Measurements from ENCODE around the gene MYO1D.
A peak's percentile ranks its signal among the peaks of the same experiment; 100 is the strongest.
"Not testable (repeated sequence)": the region's sequence is repeated elsewhere in the genome, so short reads cannot be mapped to it uniquely, and the experiment has no call there.

The MYO1D gene

GRCh38 chr17:32876417-32877163 is at the start of gene MYO1D:
TSS of gene MYO1D (minus strand) at chr17:32877124. CDS start at chr17:32876872, 252 bp downstream.
- H3K36me3 Mint-ChIP-seq, result peaks cover 4% of the 10 kb centered on the region
- no peaks in the 10 kb centered on the region for H3K9me3 Mint-ChIP-seq
- ATAC-seq (ENCODE audit: low read depth) (peak; percentile 47), DNase-seq (ENCODE audit: low spot score in 2 of 2) (peak; percentile 60 to 78)
- peaks cover 22% of the 10 kb centered on the region for H3K4me1 Mint-ChIP-seq
- peak within 1 kb of the TSS; percentile 90 for H3K4me3 Mint-ChIP-seq
- H3K27ac Mint-ChIP-seq, result peak within 1 kb of the TSS; percentile 91
- H3K27me3 Mint-ChIP-seq, result peaks cover 3% of the 10 kb centered on the region

GRCh38 chr17:32926183-32926582 is 49.3 kb upstream of the MYO1D start:
- no peaks in the 10 kb centered on the region for H3K4me1 Mint-ChIP-seq
- no peak overlapping the region for H3K27ac Mint-ChIP-seq
- no peak for ATAC-seq (ENCODE audit: low read depth)
- no peaks in the 10 kb centered on the region for H3K36me3 Mint-ChIP-seq
- no peaks in the 10 kb centered on the region for H3K9me3 Mint-ChIP-seq
- peaks cover 9% of the 10 kb centered on the region for H3K27me3 Mint-ChIP-seq
- DNase-seq (ENCODE audit: low spot score in 2 of 2), result no peak
- H3K4me3 Mint-ChIP-seq, result no peak overlapping the region

- not testable (repeated sequence) for H3K27me3 Mint-ChIP-seq; H3K4me3 Mint-ChIP-seq; DNase-seq (ENCODE audit: low spot score in 2 of 2); H3K9me3 Mint-ChIP-seq; H3K27ac Mint-ChIP-seq; H3K4me1 Mint-ChIP-seq; H3K36me3 Mint-ChIP-seq; ATAC-seq (ENCODE audit: low read depth)
Measured at GRCh38 chr17:32923905-32924304, 47.0 kb upstream of the MYO1D start.

GRCh38 chr17:32921017-32921416 is 44.1 kb upstream of the MYO1D start:
- H3K4me1 Mint-ChIP-seq, result no peaks in the 10 kb centered on the region

GRCh38 chr17:32920293-32920692 is 43.4 kb upstream of the MYO1D start:
- H3K4me3 Mint-ChIP-seq, result no peak overlapping the region
- DNase-seq (ENCODE audit: low spot score in 2 of 2) (no peak), ATAC-seq (ENCODE audit: low read depth) (no peak)
- no peaks in the 10 kb centered on the region for H3K4me1 Mint-ChIP-seq
- H3K27ac Mint-ChIP-seq, result no peak overlapping the region
- H3K27me3 Mint-ChIP-seq, result no peaks in the 10 kb centered on the region
- H3K36me3 Mint-ChIP-seq, result no peaks in the 10 kb centered on the region
- no peaks in the 10 kb centered on the region for H3K9me3 Mint-ChIP-seq

More at GRCh38 chr17:32921017-32921416, 44.1 kb upstream of the MYO1D start:
- DNase-seq (ENCODE audit: low spot score in 2 of 2) (no peak), ATAC-seq (ENCODE audit: low read depth) (no peak)
- H3K36me3 Mint-ChIP-seq, result no peaks in the 10 kb centered on the region
- H3K27me3 Mint-ChIP-seq, result no peaks in the 10 kb centered on the region
- no peak overlapping the region for H3K4me3 Mint-ChIP-seq
- no peak overlapping the region for H3K27ac Mint-ChIP-seq
- H3K9me3 Mint-ChIP-seq, result no peaks in the 10 kb centered on the region

GRCh38 chr17:32919876-32920275 is 43.0 kb upstream of the MYO1D start:
- not testable (repeated sequence) for H3K4me3 Mint-ChIP-seq; DNase-seq (ENCODE audit: low spot score in 2 of 2); H3K4me1 Mint-ChIP-seq; H3K36me3 Mint-ChIP-seq; H3K9me3 Mint-ChIP-seq; H3K27me3 Mint-ChIP-seq; H3K27ac Mint-ChIP-seq; ATAC-seq (ENCODE audit: low read depth)

GRCh38 chr17:32917842-32918241 is 40.9 kb upstream of the MYO1D start:
- peaks cover 2% of the 10 kb centered on the region for H3K9me3 Mint-ChIP-seq
- H3K27ac Mint-ChIP-seq, result no peak overlapping the region
- no peaks in the 10 kb centered on the region for H3K27me3 Mint-ChIP-seq
- H3K36me3 Mint-ChIP-seq, result no peaks in the 10 kb centered on the region
- DNase-seq (ENCODE audit: low spot score in 2 of 2) (no peak), ATAC-seq (ENCODE audit: low read depth) (no peak)
- no peak overlapping the region for H3K4me3 Mint-ChIP-seq
- H3K4me1 Mint-ChIP-seq, result no peaks in the 10 kb centered on the region

GRCh38 chr17:32917081-32917480 is 40.2 kb upstream of the MYO1D start:
- Mint-ChIP-seq H3K36me3 (no peaks in the 10 kb centered on the region), H3K27me3 (no peaks in the 10 kb centered on the region), H3K9me3 (peaks cover 2% of the 10 kb centered on the region), H3K27ac (no peak overlapping the region), H3K4me3 (no peak overlapping the region), H3K4me1 (no peaks in the 10 kb centered on the region)
- ATAC-seq (ENCODE audit: low read depth) (no peak), DNase-seq (ENCODE audit: low spot score in 2 of 2) (no peak)

- DNase-seq (ENCODE audit: low spot score in 2 of 2), result no peak
- H3K4me3 Mint-ChIP-seq, result no peak overlapping the region
- H3K9me3 Mint-ChIP-seq, result peaks cover 2% of the 10 kb centered on the region
Measured at GRCh38 chr17:32916134-32916533, 39.2 kb upstream of the MYO1D start.

GRCh38 chr17:32915245-32915644 is 38.3 kb upstream of the MYO1D start:
- Mint-ChIP-seq H3K27me3 (no peaks in the 10 kb centered on the region), H3K4me3 (no peak overlapping the region), H3K4me1 (no peaks in the 10 kb centered on the region), H3K27ac (no peak overlapping the region), H3K9me3 (peaks cover 2% of the 10 kb centered on the region), H3K36me3 (no peaks in the 10 kb centered on the region)
- ATAC-seq (ENCODE audit: low read depth), result no peak
- no peak for DNase-seq (ENCODE audit: low spot score in 2 of 2)

More at GRCh38 chr17:32916134-32916533, 39.2 kb upstream of the MYO1D start:
- no peaks in the 10 kb centered on the region for H3K4me1 Mint-ChIP-seq
- H3K27me3 Mint-ChIP-seq, result no peaks in the 10 kb centered on the region
- no peaks in the 10 kb centered on the region for H3K36me3 Mint-ChIP-seq
- no peak for ATAC-seq (ENCODE audit: low read depth)
- no peak overlapping the region for H3K27ac Mint-ChIP-seq

GRCh38 chr17:32914181-32914580 is 37.3 kb upstream of the MYO1D start:
- no peaks in the 10 kb centered on the region for H3K36me3 Mint-ChIP-seq
- ATAC-seq (ENCODE audit: low read depth) (no peak), DNase-seq (ENCODE audit: low spot score in 2 of 2) (no peak)
- H3K9me3 Mint-ChIP-seq, result peaks cover 2% of the 10 kb centered on the region
- peaks cover 3% of the 10 kb centered on the region for H3K4me1 Mint-ChIP-seq
- H3K27ac Mint-ChIP-seq, result no peak overlapping the region
- no peak overlapping the region for H3K4me3 Mint-ChIP-seq
- no peaks in the 10 kb centered on the region for H3K27me3 Mint-ChIP-seq

- no peak overlapping the region for H3K4me3 Mint-ChIP-seq
- H3K4me1 Mint-ChIP-seq, result peaks cover 3% of the 10 kb centered on the region
Measured at GRCh38 chr17:32913593-32913992, 36.7 kb upstream of the MYO1D start.

GRCh38 chr17:32912218-32912897 is 35.4 kb upstream of the MYO1D start:
- no peak for ATAC-seq (ENCODE audit: low read depth)
- no peak for DNase-seq (ENCODE audit: low spot score in 2 of 2)
- Mint-ChIP-seq H3K36me3 (no peaks in the 10 kb centered on the region), H3K27ac (no peak overlapping the region), H3K4me3 (no peak overlapping the region), H3K9me3 (peaks cover 2% of the 10 kb centered on the region), H3K27me3 (no peaks in the 10 kb centered on the region), H3K4me1 (peaks cover 3% of the 10 kb centered on the region)

More at GRCh38 chr17:32913593-32913992, 36.7 kb upstream of the MYO1D start:
- Mint-ChIP-seq H3K36me3 (no peaks in the 10 kb centered on the region), H3K27me3 (no peaks in the 10 kb centered on the region), H3K9me3 (peaks cover 2% of the 10 kb centered on the region), H3K27ac (no peak overlapping the region)
- DNase-seq (ENCODE audit: low spot score in 2 of 2), result no peak
- no peak for ATAC-seq (ENCODE audit: low read depth)

- no peak overlapping the region for H3K27ac Mint-ChIP-seq
- no peak for DNase-seq (ENCODE audit: low spot score in 2 of 2)
- no peak overlapping the region for H3K4me3 Mint-ChIP-seq
- peaks cover 2% of the 10 kb centered on the region for H3K9me3 Mint-ChIP-seq
- peaks cover 3% of the 10 kb centered on the region for H3K4me1 Mint-ChIP-seq
- no peaks in the 10 kb centered on the region for H3K36me3 Mint-ChIP-seq
- no peaks in the 10 kb centered on the region for H3K27me3 Mint-ChIP-seq
- ATAC-seq (ENCODE audit: low read depth), result no peak
Measured at GRCh38 chr17:32910769-32911168, 33.8 kb upstream of the MYO1D start.
